Fibroblast of skin of abdomen (primary cell): Measurements from ENCODE around the gene NFKBIB. TPM values are rescaled to one million over a fixed set of nuclear protein-coding genes. Genes with fewer than 3 reads are reported as not detected.
A peak's percentile ranks its signal among the peaks of the same experiment; 100 is the strongest.
"Not testable (repeated sequence)": the region's sequence is repeated elsewhere in the genome, so short reads cannot be mapped to it uniquely, and the experiment has no call there.

Experiments
- DNase-seq: peaks from one replicate; pipeline ENCODE4 v3.0.0-alpha.2; 2013
- polyA plus RNA-seq, 2 experiments: library from polyadenylated mRNA; unstranded; fragments of 120-200 nt; gene quantifications; one replicate each; pipeline ENCODE4 v1.2.1, GENCODE V29; 2013; ENCODE audit not compliant: insufficient read length in 2 of 2

The NFKBIB gene, protein sequence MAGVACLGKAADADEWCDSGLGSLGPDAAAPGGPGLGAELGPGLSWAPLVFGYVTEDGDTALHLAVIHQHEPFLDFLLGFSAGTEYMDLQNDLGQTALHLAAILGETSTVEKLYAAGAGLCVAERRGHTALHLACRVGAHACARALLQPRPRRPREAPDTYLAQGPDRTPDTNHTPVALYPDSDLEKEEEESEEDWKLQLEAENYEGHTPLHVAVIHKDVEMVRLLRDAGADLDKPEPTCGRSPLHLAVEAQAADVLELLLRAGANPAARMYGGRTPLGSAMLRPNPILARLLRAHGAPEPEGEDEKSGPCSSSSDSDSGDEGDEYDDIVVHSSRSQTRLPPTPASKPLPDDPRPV
- polyA plus RNA-seq (2013, experiment 1 of 2; ENCODE audit: insufficient read length): 14.5 TPM
- polyA plus RNA-seq (2013, experiment 2 of 2; ENCODE audit: insufficient read length): 15.6 TPM

GRCh38 chr19:38899447-38900201, at the start of gene NFKBIB, which contains the start of gene SIRT2:
NFKBIB (plus strand) TSS chr19:38899969; CDS start chr19:38900033, 64 bp downstream.
SIRT2 (minus strand) TSS chr19:38899618; CDS start chr19:38899521, 97 bp downstream.
- DNase-seq: peak; percentile 100

DNA sequence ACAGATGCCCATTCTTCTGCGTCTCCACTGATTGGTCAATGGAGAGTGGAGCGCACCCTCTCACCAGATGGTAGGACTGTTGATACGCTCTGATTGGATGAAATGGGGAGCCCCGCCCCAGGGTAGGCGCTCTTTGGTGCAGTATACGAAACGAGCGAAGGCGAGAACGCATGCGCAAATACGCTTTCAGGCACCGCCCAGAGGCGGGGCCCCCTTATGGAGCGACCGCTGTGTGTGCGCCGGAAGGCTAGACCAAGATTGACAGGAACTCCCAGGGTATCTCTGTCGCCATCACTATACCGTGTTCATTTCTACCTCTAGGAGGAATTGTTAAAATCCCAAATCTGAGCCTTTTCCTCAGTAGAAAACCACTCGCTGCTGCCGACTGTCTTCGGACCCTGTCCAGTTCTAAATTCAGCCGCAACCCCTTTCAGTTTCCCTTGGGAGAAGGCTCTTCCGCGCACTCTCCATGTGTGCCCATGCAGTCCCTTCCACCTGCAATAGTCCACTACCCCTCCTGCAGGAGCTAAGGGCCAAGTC, 49.3 kb upstream of the NFKBIB start:
- DNase-seq: peak; percentile 100

DNA sequence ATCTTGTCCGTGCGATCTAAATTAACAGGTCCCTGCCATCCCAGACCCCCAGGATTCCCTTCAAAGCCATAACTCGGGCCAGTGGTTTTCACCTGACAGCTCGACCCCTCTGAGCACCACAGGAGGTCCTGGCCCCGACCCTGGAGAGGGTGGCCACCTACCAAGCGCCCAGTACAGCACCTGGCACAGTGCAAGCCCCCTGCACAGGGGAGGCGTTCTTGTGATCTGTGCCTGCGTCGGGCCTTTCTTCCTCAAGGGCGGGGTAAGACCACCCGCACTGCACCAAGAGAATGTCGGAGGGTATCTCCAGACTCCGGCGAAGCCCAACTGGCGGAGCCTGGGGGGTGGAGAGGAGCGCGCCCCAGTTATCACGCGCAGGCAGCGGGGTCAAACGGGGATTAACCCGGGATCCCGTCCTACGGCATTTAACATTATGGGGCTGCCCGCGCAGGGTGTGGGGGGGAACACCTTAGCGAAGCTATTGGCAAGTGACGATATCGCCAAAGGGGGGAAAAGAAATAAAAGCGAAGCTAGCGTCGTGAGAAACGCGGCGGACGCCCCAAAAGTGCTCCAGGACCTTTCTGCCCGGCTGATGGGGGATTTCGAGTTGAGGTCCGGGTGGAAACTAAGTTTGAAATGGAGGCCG, 48.7 kb upstream of the NFKBIB start:
- no peak for DNase-seq

DNA sequence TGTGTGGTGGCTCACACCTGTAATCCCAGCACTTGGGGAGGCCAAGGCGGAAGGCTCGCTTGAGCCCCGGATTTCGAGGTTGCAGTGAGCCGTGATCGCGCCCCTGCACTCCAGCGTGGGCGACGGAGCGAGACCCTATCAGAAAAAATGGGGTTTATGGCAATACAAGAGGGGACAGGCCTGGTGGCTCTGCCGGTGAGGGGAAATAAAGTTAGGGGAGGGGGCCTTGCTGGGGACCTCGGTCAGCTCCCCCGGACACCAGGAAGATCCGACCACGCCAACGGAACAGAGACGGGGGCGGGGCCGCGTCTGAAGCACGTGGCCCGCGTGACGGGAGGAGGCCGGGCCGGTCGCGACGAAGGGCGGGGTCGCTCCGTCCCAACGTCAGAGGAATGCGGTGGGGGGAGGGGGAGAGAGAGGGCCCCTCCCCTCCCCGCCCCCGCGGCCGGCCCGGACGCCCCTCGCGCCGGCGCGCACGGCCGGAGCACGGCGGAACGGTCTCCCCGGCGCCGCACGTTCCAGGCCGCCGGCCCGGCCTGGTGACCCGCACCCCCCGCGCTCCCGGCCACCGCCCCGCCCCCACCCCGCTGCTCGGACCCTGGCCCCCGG, 48.0 kb upstream of the NFKBIB start:
- DNase-seq: peak; percentile 94

GRCh38 chr19:38852231-38853044, 47.3 kb upstream of the NFKBIB start:
- DNase-seq: peak; percentile 57

GRCh38 chr19:38853214-38853613, 46.6 kb upstream of the NFKBIB start:
- no peak for DNase-seq

- not testable (repeated sequence) for DNase-seq
These were observed 44.8 kb upstream of the NFKBIB start for GRCh38 chr19:38854961-38855360.

GRCh38 chr19:38855751-38856150, 44.0 kb upstream of the NFKBIB start:
- DNase-seq: not testable (repeated sequence)

GRCh38 chr19:38856813-38857212, 43.0 kb upstream of the NFKBIB start:
- DNase-seq: no peak

GRCh38 chr19:38859631-38860204, 40.1 kb upstream of the NFKBIB start:
- DNase-seq: not testable (repeated sequence)

DNA sequence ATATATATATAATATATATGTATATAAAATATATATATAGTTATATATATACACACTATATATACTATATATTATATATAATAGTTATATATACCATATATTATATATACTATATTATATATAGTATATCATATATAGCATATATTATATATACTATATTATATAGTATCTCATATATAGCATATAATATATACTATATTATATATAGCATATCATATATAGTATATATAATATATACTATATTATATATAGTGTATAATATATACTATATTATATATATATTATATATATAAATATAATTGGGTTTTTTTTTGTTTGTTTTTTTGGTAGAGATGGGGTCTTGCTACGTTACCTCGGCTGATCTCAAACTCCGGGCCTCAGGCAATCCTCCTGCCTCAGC, 38.4 kb upstream of the NFKBIB start:
- DNase-seq: no peak

GRCh38 chr19:38862321-38863059, 37.3 kb upstream of the NFKBIB start:
- peak; percentile 47 for DNase-seq

GRCh38 chr19:38867171-38867780, 32.5 kb upstream of the NFKBIB start:
- no peak for DNase-seq

- no peak for DNase-seq
These were observed 31.2 kb upstream of the NFKBIB start for GRCh38 chr19:38868551-38868950.

GRCh38 chr19:38869160-38869835, 30.5 kb upstream of the NFKBIB start:
- no peak for DNase-seq

- peak; percentile 63 for DNase-seq
These were observed 29.7 kb upstream of the NFKBIB start for GRCh38 chr19:38869836-38870607.

GRCh38 chr19:38870612-38871011, 29.2 kb upstream of the NFKBIB start:
- DNase-seq: no peak

GRCh38 chr19:38873400-38873799, 26.4 kb upstream of the NFKBIB start:
- not testable (repeated sequence) for DNase-seq
